Measurements from ENCODE around the gene EP300.

- TF ChIP-seq POLR2A (IDR thresholded peaks at IDR 0.05; ENCODE audit: low read depth), result no peak
- TF ChIP-seq, protein P1, sequence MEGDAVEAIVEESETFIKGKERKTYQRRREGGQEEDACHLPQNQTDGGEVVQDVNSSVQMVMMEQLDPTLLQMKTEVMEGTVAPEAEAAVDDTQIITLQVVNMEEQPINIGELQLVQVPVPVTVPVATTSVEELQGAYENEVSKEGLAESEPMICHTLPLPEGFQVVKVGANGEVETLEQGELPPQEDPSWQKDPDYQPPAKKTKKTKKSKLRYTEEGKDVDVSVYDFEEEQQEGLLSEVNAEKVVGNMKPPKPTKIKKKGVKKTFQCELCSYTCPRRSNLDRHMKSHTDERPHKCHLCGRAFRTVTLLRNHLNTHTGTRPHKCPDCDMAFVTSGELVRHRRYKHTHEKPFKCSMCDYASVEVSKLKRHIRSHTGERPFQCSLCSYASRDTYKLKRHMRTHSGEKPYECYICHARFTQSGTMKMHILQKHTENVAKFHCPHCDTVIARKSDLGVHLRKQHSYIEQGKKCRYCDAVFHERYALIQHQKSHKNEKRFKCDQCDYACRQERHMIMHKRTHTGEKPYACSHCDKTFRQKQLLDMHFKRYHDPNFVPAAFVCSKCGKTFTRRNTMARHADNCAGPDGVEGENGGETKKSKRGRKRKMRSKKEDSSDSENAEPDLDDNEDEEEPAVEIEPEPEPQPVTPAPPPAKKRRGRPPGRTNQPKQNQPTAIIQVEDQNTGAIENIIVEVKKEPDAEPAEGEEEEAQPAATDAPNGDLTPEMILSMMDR (IDR thresholded peaks at IDR 0.05), result no peak
- TF ChIP-seq EP300 (IDR thresholded peaks at IDR 0.05), result no peak
Observed at GRCh38 chr22:41057076-41057475, 35.3 kb upstream of the EP300 start.

Data from esophagus muscularis mucosa (tissue), 4 donors.